GM21423 (cell line): ENCODE data around the gene OTOF.

Experiments used
- ATAC-seq: cut with Tn5 transposase; IDR thresholded peaks from one replicate; pipeline ENCODE4 v1.9.1; 2021; ENCODE audit warnings: mild to moderate bottlenecking, moderate library complexity; ENCODE audit not compliant: unreplicated experiment

The OTOF gene

DNA sequence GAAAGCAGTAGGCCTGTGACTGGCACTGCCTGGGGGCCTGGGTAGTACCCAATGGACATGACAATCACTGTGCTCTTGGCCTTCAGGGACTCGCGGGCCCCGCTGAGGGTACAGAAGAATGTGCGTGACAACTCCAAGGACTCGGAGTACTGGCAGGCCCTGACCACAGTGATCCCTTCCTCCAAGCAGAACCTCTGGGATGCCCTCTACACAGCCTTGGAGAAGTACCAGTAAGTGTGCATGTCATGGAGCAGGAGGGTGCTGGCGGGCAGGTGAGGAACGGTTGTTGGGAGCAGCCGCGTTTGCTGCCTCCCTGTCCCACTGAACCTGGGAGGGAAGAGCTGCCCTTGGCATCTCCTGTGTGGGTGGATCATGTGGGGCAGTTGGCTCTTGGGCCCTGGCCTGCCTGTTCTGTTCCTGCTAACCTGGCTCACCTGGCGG is 23.3 kb downstream of the OTOF start:
- ATAC-seq = no peak

DNA sequence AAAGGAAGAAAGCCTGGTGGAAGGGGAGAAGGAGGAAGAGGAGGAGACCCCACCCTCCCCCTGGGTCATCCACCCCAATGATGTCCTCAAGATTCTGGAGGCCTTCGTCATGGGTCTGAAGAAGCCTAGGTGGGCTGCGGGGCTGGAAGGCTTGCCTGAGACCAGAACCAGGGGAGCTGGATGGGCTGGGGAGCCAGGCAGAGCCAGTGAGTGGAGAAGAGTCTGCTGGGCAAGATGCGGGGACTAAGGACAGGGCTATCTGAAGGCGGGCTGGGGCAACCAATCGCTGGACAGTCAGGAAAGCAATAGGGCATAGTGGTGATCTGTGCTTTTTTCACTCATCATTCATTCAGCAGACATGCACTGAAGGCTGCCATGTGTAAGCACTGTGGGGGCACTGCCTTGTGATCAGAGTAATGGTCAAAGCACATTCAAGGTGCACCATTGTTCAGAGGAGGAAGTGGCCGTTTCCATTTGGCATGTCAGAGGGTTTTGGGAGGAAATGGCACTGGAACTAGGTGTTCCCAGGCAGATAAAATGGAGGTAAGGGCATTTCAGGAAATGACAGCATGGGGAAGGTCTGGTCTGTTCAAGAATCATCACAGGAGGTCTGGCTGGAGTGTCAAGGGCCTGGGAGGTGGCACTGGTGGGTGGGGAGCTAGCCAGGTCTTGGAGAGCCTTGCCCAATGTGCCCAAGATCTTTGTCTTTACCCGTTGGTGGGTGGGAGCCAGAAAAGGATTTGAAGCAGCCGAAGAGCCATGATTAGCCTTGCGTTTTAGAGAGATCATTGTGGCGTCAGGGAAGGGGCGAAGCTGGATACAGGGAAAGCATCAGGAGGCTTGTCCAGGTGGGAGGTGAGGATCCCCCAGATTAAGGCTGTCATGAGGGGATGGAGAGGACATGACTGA is 24.2 kb downstream of the OTOF start:
- ATAC-seq = no peak

DNA sequence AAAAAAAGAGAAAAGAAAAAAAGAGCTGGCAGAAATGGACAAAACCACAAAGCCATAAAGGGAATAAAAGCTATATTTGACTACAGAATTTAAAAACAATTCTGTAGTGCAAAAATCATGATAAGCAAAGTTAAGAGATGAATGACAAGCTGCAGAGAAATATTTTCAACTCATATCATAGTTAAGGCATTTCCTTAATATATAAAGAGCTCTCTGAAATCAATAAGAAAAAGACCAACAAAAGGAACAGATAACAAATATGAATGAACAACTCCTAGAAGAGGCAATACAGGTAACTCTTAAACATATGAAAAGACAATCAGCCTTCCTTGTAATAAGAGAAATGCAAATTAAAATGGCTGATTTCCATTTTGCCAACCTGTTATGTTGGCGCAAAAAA is 26.2 kb downstream of the OTOF start:
- ATAC-seq = no peak

DNA sequence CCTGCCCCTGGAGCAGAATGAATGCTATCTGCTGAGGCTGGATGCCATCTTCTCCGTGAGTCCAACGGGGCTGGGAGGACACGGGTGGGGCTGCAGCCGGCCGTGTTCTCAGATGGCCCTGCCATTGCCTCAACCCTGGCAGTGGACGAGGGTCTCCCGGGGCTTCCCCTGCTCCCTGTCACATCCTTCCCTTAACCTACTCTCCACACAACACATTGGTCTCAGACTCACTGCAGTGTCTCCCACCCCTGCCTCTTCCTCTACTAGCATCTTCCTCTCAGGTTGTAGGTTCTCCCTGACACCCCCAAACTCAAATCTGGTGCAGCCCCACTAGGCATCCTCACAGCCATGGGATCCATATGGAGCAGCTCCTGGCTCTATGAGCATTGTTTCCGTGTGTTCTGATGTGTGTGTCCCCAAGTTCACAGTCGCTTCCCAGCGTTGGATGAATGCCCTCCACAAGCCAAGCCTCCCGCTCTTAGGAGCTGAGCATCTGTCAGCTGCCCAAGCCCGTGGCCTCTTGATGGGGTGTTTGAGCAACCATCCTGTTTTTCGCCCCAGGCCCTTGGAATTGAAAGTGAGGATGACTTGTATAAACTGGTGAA is 27.8 kb downstream of the OTOF start:
- ATAC-seq = no peak

DNA sequence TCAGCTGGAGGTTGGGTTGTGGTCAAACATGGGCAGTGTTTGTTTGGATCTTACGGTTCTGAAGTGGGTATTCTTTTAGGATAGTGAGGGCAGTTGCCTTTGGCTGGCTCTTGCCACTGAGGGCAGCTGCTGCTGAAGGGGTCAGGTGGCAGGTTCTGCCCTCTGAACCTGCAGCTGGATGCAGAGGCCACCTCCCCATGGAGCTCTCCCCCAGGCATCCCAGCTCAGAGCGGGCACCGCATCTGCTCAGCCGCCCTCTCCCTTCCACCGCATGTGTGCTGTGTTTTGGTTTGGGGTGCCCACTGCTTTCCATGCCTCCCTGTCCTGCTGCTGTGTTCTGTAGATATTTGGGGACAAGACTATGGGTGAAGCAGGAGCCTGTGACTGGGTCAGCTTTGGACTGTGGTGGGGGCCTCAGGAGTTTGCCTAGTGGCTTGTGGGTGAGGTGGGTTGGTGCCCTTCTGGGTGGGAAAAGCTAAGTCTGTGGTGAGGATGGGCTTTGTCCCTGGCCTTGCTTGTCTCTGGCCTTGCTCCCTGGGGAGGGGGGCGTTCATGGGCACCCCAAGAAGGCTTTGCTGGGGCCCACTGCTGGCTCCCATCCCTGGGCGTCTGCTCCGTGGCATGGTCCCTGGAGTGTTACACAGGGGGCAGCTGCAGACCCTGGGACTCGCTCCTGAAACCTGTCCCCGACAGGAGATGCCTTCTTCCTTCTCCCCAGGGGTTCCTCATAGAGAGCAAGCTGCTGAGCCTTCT is 28.5 kb downstream of the OTOF start:
- no peak for ATAC-seq

DNA sequence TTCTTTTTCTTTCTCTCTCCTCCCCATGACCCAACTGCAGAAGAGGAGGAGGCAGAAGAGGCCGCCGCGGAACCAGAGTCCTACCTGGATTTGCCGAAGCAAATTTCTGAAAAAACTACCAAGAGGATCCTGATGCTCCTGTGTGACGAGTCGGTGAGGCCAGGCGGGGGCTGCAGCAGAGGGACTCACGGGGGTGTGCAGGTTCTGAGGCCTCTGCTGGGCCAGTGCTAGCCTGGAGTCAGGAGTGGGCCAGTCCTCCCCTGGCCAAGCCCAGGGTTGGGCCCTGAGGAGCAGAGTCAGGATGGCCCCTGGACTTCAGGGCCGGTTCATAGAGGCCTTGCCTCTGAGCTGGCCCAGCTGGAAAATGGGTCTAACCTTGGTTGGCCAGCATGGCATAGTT is 29.3 kb downstream of the OTOF start:
- no peak for ATAC-seq

DNA sequence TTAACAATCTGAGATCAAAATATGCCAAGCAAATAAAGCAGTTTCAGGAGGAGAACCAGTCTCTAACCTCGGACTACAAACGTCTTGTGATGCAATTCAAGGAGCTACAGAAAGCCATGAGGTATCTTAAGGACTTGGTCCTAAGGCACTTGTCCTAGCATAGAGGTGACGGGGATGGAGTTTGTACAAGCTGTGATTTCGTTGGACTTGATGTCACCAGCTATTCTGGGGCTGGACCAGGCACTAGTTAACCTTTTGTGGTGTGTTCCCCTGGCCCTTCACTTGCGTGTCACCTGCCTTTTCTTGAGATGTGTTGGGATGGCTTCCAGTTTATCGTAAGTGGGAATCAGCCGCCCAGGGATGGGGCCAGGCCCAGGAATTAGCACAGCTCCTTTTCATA is 33.7 kb downstream of the OTOF start:
- ATAC-seq = no peak

DNA sequence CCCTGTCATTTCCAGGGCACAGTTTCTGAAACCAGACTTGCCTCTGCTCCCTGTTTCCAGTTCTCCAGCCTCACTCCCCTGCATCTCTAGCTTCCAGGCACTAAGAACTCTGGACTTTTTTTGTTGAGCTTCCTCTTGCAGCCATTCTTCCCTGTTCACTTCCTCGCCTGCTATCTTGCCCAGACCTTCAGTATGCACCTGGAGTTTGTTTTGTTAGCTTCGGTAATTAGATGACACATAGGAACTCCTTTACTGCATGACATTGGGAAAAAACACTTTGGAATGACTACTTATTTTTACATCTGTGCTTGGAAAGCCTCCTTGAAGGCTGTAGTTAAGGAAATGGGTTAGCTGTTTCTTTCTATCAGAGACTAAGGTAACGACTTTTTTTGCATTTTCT is 35.2 kb downstream of the OTOF start:
- no peak for ATAC-seq

DNA sequence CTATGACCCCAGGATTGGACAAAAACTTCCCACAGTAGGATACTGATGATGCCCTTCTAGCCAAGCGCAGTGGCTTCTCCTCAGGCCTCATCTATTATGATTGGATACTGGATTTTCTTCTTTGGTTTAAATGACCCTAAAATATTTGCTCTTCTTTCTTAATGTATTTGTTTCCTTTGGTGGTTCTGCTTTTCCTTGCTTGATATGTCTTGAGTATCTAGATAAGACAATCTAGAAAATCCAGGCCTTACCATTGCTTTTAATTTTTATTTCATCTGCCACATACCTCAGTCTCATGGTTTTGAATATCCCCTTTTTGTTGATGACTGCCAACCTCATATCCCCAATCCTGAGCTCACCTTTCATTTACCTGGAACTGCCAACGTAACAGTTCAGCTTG is 35.6 kb downstream of the OTOF start:
- no peak for ATAC-seq

DNA sequence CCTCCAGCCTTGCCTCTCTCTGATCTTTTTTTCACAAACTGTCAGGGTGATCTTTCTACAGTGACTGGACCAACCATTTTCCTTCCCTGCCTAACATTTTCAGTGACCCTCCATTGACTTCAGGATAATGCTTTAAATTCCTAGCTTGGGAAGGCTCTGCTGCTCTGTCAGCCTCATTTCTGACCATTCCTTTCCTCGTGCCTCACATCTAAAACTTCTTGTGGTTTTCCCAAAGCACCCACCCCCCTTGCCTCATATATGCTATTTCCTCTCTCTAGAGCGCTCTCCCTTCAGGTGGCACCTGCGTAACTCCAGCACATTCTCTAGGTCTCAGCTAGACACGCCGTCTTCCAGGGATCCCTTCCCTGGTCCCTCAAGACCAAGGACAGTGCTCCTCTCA is 39.0 kb downstream of the OTOF start:
- no peak for ATAC-seq

DNA sequence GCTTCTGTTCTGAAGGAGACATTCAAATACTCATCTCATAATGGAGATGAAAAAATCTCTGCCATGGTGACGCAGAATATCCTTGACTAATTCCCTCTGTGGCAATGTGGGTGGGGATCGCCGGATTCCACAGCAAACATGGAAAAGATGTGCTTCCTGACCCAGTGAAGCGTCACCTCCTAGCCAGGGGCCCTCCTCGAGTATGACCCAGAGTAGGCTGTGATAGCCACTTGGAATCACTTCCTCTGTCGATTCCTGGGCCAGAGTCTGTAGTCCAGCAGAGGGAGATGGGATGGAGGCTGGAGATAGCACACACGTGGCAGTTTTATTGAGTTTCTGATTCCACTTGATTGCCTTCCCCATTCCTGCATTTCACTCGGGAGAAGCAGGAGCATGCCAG is 39.4 kb downstream of the OTOF start:
- no peak for ATAC-seq

DNA sequence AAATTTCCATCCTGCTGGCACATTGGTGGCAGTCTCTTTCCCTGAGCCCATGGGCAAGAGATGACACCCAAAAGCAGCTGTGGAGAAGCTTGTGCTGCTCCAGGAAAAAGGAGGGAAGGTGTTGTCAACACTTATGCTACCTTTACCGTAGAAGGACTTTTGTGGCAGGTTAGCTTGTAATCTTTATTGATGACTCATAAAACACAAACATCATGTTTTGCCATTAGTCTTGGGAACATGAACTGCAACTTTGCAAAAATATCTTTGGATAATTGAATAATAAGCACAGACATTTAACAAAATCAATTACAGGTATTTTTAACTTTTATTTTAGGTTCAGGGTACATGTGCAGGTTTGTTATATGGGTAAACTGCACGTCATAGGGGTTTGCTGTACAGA is 42.8 kb downstream of the OTOF start:
- ATAC-seq = no peak

DNA sequence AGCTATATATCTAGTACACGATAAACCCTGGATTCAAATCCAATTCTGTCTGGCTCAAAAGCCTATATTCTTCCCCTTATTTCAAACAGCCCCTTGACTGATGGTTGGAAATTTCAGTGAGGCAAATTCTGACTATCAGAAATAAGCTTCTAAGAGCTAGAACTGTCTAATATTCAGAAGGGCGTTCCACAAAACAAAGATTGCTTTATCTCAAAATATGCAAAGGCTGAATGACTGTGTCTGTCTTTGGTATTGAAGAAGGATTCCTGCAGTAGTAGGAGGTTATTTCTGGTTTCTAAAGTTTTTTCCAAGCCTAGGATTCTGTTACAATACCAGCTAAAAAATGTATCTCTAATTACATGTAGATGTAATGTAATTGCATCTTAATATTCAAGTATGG is 45.1 kb downstream of the OTOF start:
- no peak for ATAC-seq

DNA sequence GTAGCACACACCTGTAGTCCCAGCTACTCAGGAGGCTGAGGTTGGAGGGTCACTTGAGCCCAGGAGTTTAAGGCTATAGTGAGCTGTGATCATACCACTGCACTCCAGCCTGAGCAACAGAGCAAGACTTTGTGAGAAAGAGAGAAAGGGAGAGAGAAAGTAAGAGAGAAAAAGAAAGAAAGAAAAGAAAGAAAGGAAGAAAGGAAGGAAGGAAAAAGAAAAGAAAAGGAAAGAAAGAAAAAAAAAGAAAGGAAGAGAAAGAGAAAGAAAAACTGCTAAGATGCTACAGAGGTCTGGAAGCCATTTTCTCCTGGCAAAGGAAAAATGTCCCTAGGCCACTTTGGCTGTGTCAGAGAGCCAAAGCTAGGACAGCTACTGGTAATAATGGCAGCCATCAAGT is 45.6 kb downstream of the OTOF start:
- no peak for ATAC-seq

DNA sequence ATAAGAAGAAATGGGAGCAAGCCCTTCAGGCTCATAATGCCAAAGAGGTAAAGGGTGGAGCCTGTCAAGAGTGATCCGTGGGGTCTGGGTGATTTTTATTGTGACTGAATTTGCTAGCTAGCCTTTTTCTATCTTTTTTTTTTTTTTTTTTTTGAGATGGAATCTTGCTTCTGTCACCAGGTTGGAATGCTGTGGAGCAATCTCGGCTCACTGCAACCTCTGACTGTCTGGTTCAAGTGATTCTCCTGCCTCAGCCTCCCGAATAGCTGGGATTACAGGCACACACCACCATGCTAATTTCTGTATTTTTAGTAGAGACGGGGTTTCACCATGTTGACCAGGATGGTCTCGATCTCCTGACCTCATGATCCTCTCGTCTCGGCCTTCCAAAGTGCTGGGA is 47.1 kb downstream of the OTOF start:
- ATAC-seq = no peak

DNA sequence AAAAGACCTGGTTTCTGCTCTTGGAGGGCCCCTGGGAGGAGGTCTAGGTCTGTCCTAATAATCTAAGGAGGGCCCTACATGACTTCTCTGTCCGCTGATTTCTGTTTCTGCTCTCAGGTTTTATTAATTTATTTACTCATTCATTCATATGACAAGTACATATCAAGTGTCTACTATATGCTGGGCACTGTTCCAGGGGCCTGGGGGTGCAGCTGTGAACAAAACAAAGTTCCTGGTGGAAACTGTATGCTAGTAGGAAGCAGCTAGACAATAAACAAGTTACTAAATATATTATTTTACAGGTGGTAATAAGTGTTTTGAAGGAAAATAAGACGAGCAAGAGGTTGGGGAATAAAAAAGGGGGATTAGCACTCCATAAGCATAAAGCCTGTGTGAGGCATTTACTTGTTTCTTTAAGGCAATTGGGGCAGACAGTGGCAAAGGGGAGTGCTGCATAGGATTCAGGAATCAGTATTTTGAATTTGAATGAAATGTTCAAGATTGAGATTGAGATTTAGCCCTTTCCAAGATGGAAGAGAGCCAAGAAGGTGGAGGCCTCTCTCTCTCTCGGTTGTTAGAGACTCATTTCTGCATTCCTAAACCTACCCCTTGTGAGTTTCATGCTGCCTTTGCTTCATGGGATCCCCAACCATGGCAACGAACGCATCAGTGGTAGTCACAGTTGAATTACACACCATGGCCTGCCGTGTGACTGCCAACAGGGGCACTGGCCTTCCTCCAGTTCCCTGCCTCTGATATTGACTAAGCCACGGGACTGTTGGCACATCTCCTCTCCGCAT is 47.9 kb downstream of the OTOF start:
- ATAC-seq = no peak

DNA sequence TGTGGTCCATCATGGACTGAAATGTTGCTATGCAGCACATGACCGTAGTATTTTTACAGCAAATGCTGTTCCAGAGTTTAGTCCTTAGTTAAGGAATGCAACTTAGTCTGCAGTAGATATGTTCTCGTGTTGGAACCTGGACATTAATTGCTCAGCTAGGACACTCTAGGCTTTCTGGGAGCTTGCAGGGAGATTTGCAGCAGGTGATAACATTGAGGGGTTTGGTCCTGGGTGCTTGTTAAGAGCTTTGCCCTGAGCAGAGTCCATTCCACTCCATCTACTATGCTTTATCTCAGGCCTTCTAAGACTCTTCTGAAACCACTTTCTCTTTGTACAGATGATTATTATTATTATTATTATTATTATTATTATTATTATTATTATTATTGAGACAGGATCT is 49.1 kb downstream of the OTOF start:
- ATAC-seq = no peak

DNA sequence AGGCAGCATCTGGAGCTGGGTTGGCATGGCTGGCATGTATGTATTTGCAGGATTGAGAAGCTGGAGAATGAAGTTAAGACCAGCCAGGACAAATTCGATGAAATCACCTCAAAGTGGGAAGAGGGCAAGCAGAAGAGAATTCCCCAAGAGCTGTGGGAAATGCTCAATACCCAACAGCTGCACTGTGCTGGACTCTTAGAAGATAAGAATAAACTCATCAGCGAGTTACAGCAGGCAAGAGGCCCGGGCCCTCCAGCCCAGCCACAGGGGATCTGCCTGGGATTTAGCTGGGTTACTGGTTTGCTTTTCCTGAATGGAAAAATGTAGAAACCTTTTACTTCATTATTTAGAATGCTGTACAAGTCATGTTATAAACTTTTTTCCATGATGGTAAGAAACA is 53.7 kb downstream of the OTOF start:
- ATAC-seq = no peak

DNA sequence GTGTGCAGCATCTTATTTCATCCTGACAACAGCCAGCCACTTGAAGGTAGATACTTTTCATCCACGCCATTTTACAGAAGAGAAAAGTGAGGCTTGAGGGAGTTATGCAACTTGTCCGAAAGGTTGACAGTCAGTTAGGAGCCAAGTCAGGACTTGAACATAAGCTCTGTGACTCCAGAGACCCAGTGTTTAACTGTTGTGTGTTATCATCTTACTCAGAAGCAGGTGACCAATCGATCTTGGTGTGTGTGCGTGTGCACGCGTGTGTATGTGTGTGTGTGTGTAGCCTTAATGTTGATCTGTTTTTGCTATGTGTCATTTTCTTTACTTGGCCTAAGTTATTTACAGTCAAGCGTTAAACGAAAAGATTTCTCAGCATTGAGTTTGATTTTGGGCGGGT is 54.2 kb downstream of the OTOF start:
- no peak for ATAC-seq

DNA sequence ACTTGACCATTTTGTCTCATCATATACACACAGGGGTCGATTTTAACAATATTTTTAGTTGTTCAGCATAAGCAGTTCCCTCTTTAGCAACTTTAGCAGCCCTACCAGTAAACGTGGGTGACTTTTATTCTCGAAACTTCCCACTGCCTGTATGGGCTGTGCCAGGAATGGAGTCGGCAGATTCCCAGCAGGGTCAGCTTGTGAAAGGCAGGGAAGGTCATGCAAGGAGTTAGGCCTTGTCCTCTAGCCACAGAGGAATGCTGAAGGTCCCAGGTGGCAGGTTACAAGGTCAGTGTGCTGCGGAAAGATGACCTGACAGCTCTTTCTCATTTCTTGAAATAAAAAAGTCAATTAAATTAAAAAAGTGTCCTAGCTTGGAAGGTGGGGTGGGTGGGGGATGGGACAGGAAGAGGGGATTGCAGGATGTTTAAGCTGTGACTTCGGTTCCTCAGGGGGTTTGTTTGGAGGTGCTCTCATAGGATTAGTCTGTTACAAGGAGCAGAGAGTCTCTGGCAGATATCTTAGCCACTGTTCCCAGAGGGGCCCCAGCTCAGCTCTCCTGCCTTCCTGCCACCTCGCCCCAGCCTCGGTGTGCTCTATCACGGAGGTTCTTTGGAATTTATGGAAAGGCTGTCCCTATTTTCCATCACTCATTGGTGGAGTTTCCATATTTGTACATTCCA is 54.8 kb downstream of the OTOF start:
- no peak for ATAC-seq

DNA sequence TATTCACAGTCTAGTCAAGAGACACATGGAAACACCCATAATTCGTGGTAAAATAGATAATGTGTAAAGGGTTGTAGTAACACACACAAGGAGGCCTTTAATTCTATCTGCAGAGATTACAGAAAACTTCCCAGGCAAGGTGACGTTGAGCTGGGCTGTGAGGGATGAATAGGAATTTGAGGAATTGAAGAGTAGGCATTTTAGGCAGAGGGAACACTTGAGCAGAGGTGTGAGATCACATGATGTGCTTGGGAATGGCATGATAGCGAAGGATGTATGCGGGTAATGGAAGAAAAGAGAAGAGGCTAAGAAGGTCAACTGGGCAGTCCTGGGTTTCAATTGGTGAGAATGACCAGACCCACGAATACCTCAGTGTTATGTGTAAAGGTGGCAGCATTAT is 56.0 kb downstream of the OTOF start:
- no peak for ATAC-seq
